ENCODE results near the gene ADIG.

ADIG gene

DNA sequence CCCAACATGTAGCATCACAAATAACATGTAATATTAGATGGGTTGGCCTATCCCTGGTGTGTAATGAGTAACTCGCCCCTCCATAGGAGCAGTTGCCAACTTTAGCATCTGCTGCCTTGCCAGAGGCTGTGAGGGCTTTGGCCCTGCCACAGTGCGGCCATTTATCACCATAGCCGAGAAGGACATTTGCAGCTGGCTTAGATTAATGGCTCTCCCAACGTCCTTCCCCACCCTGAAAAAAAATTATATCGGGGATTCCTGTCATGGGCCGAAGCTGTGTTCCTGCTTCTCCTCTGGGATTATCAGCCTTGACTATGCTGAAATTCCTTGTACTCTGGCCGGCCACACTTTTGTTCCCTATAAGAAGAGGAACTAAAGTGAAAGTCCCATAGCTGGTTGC is 7.6 kb upstream of the ADIG start:
- no peaks in the 10 kb centered on the region for H3K27me3 ChIP-seq (ENCODE audit: insufficient read depth, low read depth, severe bottlenecking)
- H3K27ac ChIP-seq: no peak overlapping the region
- H3K36me3 ChIP-seq: peaks cover 35% of the 10 kb centered on the region
- DNase-seq: no peak
- H3K4me3 ChIP-seq (ENCODE audit: low read depth, low read length): no peak overlapping the region
- no peaks in the 10 kb centered on the region for H3K9me3 ChIP-seq (ENCODE audit: severe bottlenecking)
- TF ChIP-seq, protein P1, sequence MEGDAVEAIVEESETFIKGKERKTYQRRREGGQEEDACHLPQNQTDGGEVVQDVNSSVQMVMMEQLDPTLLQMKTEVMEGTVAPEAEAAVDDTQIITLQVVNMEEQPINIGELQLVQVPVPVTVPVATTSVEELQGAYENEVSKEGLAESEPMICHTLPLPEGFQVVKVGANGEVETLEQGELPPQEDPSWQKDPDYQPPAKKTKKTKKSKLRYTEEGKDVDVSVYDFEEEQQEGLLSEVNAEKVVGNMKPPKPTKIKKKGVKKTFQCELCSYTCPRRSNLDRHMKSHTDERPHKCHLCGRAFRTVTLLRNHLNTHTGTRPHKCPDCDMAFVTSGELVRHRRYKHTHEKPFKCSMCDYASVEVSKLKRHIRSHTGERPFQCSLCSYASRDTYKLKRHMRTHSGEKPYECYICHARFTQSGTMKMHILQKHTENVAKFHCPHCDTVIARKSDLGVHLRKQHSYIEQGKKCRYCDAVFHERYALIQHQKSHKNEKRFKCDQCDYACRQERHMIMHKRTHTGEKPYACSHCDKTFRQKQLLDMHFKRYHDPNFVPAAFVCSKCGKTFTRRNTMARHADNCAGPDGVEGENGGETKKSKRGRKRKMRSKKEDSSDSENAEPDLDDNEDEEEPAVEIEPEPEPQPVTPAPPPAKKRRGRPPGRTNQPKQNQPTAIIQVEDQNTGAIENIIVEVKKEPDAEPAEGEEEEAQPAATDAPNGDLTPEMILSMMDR (IDR thresholded peaks at IDR 0.05; ENCODE audit: low read depth, low read length): no peak

DNA sequence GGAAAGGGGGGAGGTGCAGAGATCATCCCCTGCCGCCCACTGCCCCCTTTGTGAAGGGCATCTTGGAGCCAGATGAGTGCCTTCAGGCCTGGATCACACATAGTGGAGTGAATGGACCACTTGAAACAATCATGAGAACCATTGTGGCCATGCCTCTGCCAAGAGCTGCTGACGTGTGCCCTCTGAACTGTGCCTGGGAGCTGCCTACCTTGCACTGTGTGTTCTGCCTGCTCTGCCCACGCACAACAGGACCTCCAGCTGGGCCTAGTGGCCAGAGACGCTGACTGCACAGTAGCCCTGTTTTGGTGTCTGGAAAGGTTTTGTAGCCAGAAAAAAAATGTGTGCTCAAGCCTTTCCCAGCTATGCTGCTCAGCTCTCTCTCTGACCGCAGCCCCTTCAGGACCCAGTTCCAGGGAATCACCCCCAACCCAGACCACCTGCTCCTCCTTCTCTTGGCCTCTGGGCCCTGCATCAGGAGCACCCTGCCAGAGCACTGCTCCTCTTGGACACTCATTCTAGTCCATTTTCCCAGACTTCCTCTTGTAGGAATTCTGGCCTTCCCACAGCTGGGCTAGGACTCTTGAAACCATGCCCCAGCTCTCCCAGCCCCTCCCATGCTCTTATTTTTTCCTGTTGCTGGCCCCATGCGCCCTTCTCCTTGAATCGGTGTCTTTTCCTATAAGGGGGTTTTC is 1.6 kb upstream of the ADIG start:
- Histone ChIP-seq H3K4me3 (ENCODE audit: low read depth, low read length) (no peak overlapping the region), H3K27ac (no peak overlapping the region), H3K9me3 (ENCODE audit: severe bottlenecking) (no peaks in the 10 kb centered on the region), H3K36me3 (peaks cover 22% of the 10 kb centered on the region), H3K27me3 (ENCODE audit: insufficient read depth, low read depth, severe bottlenecking) (no peaks in the 10 kb centered on the region)
- DNase-seq: no peak
- TF ChIP-seq, protein P1 (IDR thresholded peaks at IDR 0.05; ENCODE audit: low read depth, low read length): no peak

DNA sequence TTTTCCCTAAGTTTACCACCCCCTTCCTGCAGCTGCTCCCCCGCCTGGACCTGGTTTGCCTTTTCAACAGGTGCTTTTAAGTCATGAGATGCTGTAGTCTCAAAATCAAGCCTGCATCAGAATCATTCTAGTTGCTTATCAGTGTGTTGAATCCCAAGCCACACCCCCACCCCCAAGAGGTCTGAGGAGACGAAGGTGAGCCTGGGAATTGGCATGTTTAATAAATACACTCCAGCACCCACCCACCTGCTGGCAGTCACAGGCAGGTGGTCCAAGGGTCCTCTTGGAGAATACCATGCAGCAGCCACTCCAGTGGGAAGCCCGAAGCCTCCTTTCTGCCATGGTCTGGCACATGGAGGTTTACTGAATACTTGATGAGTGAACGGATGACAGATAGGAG is 1.1 kb upstream of the ADIG start:
- TF ChIP-seq, protein P1 (IDR thresholded peaks at IDR 0.05; ENCODE audit: low read depth, low read length): no peak
- Histone ChIP-seq H3K9me3 (ENCODE audit: severe bottlenecking) (no peaks in the 10 kb centered on the region), H3K27ac (no peak overlapping the region), H3K4me3 (ENCODE audit: low read depth, low read length) (no peak overlapping the region), H3K36me3 (peaks cover 17% of the 10 kb centered on the region), H3K27me3 (ENCODE audit: insufficient read depth, low read depth, severe bottlenecking) (no peaks in the 10 kb centered on the region)
- no peak for DNase-seq

DNA sequence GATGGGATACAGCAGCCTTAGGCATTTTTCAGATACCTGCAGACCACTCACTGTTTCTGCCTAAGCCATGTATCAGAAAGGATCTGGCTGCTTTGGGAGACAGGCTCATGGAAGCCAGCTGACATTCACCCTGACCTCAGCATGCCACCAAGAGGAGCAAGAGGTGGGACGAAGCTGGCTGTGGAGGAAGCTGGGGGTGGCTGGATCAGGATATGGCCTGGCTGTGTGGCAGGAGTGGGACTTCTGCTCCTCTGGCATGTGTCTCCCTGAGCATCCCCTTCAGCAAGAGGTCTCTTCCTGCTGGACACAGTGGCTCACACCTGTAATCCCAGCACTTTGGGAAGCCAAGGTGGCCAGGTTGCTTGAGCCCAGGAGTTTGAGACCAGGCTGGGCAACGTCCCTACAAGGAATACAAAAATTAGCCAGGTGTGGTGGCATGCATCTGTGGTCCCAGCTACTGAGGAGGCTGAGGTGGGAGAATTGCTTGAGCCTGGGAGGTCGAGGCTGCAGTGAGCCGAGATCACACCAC is 897 bp downstream of the ADIG start:
- no peaks in the 10 kb centered on the region for H3K9me3 ChIP-seq (ENCODE audit: severe bottlenecking)
- no peak for DNase-seq
- H3K27ac ChIP-seq: no peak overlapping the region
- TF ChIP-seq, protein P1 (IDR thresholded peaks at IDR 0.05; ENCODE audit: low read depth, low read length): no peak
- H3K36me3 ChIP-seq: 0 out of 2 replicates have a peak, but pooled peaks cover 3% of the 10 kb centered on the region
- H3K27me3 ChIP-seq (ENCODE audit: insufficient read depth, low read depth, severe bottlenecking): no peaks in the 10 kb centered on the region
- no peak overlapping the region for H3K4me3 ChIP-seq (ENCODE audit: low read depth, low read length)

DNA sequence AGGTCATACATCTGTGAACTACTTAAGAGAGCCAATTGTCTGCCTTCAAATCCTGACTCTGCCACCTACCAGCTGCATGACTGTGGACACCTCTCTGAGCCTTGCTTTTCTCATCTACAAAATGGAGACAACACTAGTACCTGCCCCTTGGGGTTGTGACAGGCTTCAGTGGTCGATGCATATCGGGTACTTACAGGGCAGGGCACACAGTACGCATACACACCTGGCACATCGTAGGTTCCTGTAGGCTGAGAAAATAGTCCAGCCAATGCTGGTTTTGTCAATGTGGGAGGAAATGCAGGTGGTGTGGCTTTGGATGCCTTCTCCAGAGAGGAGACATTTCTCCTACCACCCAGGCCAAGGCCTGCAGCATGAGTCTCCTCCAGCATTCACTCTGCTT is 2.3 kb downstream of the ADIG start:
- TF ChIP-seq, protein P1 (IDR thresholded peaks at IDR 0.05; ENCODE audit: low read depth, low read length): no peak

More for the DNA sequence above, 2.3 kb downstream of the ADIG start:
- no peaks in the 10 kb centered on the region for H3K9me3 ChIP-seq (ENCODE audit: severe bottlenecking)
- no peaks in the 10 kb centered on the region for H3K36me3 ChIP-seq
- H3K4me3 ChIP-seq (ENCODE audit: low read depth, low read length): no peak overlapping the region
- no peaks in the 10 kb centered on the region for H3K27me3 ChIP-seq (ENCODE audit: insufficient read depth, low read depth, severe bottlenecking)
- no peak for DNase-seq
- no peak overlapping the region for H3K27ac ChIP-seq

Measured in WERI-Rb-1 (cell line).